Testis (tissue), 2 donors: ENCODE data around the gene CPNE4.

Experiments used
- POLR2A ChIP-seq: fragments of 450-650 bp; IDR thresholded peaks from one replicate; pipeline ENCODE4 v1.6.1; 2017; ENCODE audit warnings: antibody characterized with exemption, mild to moderate bottlenecking, moderate library complexity
- TF ChIP-seq, protein P1 (sequence below), 3 experiments: fragments of 450-650 bp in 2 of 3; fragments of 200-600 bp in 1 of 3; sonication (generic) in 1 of 3; IDR thresholded peaks; one replicate each; pipeline ENCODE4 v1.5.1; 2016 to 2019; ENCODE audit warnings: antibody characterized with exemption in 3 of 3, mild to moderate bottlenecking in 2 of 3, moderate library complexity in 1 of 3

DNA sequence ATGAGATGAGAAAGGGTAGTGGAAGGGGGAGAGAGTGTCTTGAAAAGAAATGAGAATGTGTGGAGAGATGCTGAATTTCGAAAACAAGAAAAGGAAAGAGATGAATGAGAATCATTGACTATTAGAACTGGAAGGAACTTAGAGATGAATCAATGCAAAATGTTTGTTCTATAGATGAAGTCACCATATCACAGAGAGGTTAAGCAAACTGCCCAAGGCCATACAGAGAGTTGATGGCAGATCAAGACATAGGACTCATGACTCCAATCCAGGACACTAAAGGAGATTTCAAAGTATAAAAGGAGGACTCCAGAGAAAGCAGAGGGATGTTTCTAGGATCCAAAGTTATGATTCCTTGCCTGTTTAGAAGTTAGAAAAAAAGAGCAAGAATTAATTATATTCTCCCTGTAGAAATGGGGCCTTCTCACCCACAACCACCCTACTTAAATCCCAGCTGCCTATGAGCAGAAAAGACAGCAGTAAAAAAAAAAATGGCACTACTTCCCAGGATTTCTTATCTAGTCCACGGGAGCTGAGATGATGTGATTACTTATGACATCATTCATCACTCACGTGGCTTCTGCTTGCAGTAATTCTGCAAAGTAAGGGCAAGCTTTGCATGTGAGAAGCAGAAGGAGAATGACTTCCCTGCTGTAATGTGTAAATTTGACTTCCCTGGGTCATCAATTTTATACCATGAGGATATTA lies 321.2 kb downstream of the CPNE4 start:
- TF ChIP-seq, protein P1, sequence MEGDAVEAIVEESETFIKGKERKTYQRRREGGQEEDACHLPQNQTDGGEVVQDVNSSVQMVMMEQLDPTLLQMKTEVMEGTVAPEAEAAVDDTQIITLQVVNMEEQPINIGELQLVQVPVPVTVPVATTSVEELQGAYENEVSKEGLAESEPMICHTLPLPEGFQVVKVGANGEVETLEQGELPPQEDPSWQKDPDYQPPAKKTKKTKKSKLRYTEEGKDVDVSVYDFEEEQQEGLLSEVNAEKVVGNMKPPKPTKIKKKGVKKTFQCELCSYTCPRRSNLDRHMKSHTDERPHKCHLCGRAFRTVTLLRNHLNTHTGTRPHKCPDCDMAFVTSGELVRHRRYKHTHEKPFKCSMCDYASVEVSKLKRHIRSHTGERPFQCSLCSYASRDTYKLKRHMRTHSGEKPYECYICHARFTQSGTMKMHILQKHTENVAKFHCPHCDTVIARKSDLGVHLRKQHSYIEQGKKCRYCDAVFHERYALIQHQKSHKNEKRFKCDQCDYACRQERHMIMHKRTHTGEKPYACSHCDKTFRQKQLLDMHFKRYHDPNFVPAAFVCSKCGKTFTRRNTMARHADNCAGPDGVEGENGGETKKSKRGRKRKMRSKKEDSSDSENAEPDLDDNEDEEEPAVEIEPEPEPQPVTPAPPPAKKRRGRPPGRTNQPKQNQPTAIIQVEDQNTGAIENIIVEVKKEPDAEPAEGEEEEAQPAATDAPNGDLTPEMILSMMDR (IDR thresholded peaks at IDR 0.05) = no peak
- TF ChIP-seq POLR2A = no peak
